ENCODE measurements around the gene NASP. TPM values are rescaled to one million over a fixed set of nuclear protein-coding genes. Genes with fewer than 3 reads are reported as not detected.

NASP gene
- total and polyA plus RNA-seq, 2 of the 4 experiments (the other 2 are of a cell fraction): 56.6 to 124 TPM

- H4K8ac ChIP-seq (ENCODE audit: low read depth in 2 of 2, low read length in 2 of 2): no peak overlapping the region
- TF ChIP-seq MAZ (IDR thresholded peaks at IDR 0.05; ENCODE audit: borderline replicate concordance, low read depth, low read length): no peak
- TF ChIP-seq BHLHE40 (IDR thresholded peaks at IDR 0.05; ENCODE audit: low read depth, low read length): no peak
- no peak for TF ChIP-seq MAFK (IDR thresholded peaks at IDR 0.05; ENCODE audit: low read depth, low read length)
- no peak for TF ChIP-seq POLR2A (IDR thresholded peaks at IDR 0.05; ENCODE audit: low read depth, low read length)
- no peak for TF ChIP-seq RAD21 (IDR thresholded peaks at IDR 0.05; ENCODE audit: low read length)
- no peak for TF ChIP-seq CHD1 (IDR thresholded peaks at IDR 0.05; ENCODE audit: low read depth, low read length)
- TF ChIP-seq MXI1 (IDR thresholded peaks at IDR 0.05; ENCODE audit: borderline replicate concordance, low read depth, low read length): no peak
- no peak for TF ChIP-seq RFX5 (IDR thresholded peaks at IDR 0.05; ENCODE audit: low read depth, low read length)
- TF ChIP-seq, protein P1, sequence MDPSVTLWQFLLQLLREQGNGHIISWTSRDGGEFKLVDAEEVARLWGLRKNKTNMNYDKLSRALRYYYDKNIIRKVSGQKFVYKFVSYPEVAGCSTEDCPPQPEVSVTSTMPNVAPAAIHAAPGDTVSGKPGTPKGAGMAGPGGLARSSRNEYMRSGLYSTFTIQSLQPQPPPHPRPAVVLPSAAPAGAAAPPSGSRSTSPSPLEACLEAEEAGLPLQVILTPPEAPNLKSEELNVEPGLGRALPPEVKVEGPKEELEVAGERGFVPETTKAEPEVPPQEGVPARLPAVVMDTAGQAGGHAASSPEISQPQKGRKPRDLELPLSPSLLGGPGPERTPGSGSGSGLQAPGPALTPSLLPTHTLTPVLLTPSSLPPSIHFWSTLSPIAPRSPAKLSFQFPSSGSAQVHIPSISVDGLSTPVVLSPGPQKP (IDR thresholded peaks at IDR 0.05; ENCODE audit: borderline replicate concordance, low read depth, low read length): no peak
- no peak for TF ChIP-seq CTCF (conservative IDR thresholded peaks at IDR 0.05; ENCODE audit: low read depth, low read length)
- no peak for TF ChIP-seq SMC3 (IDR thresholded peaks at IDR 0.05; ENCODE audit: low read depth, low read length)
- TF ChIP-seq CEBPB (IDR thresholded peaks at IDR 0.05; ENCODE audit: low read depth, low read length): no peak
- TF ChIP-seq NFE2L2 (IDR thresholded peaks at IDR 0.05; ENCODE audit: low read depth, low read length): no peak
- no peak for TF ChIP-seq RCOR1 (IDR thresholded peaks at IDR 0.05; ENCODE audit: insufficient replicate concordance, low read length)
- no peak for TF ChIP-seq FOS (IDR thresholded peaks at IDR 0.05; ENCODE audit: low read depth, low read length)
- TF ChIP-seq, protein P2, sequence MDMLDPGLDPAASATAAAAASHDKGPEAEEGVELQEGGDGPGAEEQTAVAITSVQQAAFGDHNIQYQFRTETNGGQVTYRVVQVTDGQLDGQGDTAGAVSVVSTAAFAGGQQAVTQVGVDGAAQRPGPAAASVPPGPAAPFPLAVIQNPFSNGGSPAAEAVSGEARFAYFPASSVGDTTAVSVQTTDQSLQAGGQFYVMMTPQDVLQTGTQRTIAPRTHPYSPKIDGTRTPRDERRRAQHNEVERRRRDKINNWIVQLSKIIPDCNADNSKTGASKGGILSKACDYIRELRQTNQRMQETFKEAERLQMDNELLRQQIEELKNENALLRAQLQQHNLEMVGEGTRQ (IDR thresholded peaks at IDR 0.05; ENCODE audit: low read depth, low read length): no peak
- H3K9ac ChIP-seq (ENCODE audit: low read depth, low read length): no peak overlapping the region
- WGBS, 2 experiments (ENCODE audit: extremely low coverage in 2 of 2, insufficient read length in 1 of 2): 0% methylated on average over 1 of the region's 5 CpGs; no CpG with 5 or more reads in 1 of the 2 experiments
- H3K9me3 ChIP-seq (ENCODE audit: control insufficient read depth, insufficient read depth, low read length): no peaks in the 10 kb centered on the region
- H2BK15ac ChIP-seq (ENCODE audit: low read depth, low read length): no peak overlapping the region
- H3K14ac ChIP-seq (replicated peaks; ENCODE audit: low read depth, low read length): no peak overlapping the region
- POLR2A ChIA-PET (ENCODE audit: unreplicated experiment): interaction anchor here (1.4 kb wide), 1 partner anchor 45 kb away, joined by 4 read pairs; the partner anchor contains the start of gene PRDX1
- H3K27ac ChIP-seq (ENCODE audit: insufficient read depth, low read length): no peak overlapping the region
- H3K56ac ChIP-seq (ENCODE audit: extremely low read depth, insufficient read depth, low read length): no peak overlapping the region
- H3K9me1 ChIP-seq (ENCODE audit: insufficient read depth, low read length): no peaks in the 10 kb centered on the region
- peaks cover under 1 to 16% of the 10 kb centered on the region in 2 experiments; a peak in 1 of 4 replicates for H3K79me1 ChIP-seq (ENCODE audit: low read depth in 1 of 2, low read length in 2 of 2)
- H2BK20ac ChIP-seq (ENCODE audit: low read depth, low read length): no peak overlapping the region
- no peak overlapping the region for H2BK120ac ChIP-seq (ENCODE audit: low read depth, low read length)
- no peaks in the 10 kb centered on the region; the same call in 1 of the 2 replicates for H4K20me1 ChIP-seq (ENCODE audit: insufficient read depth, low read length)
- no peaks in the 10 kb centered on the region for H3K4me1 ChIP-seq (ENCODE audit: control insufficient read depth, insufficient read depth, low read length)
- no peak overlapping the region for H4K91ac ChIP-seq (ENCODE audit: insufficient read depth, low read depth, low read length)
- peaks cover 43% of the 10 kb centered on the region for H3K36me3 ChIP-seq (ENCODE audit: control insufficient read depth, insufficient read depth, low read length)
- H2AK5ac ChIP-seq (ENCODE audit: low read depth, low read length): no peak overlapping the region
- no peak overlapping the region for H3K4ac ChIP-seq (ENCODE audit: low read depth, low read length)
- H2AK9ac ChIP-seq (replicated peaks; ENCODE audit: low read depth, low read length, poor library complexity): peak overlapping the region; percentile 26
- in situ Hi-C loops (cut with MboI; ENCODE audit: low sequenced_read_pairs) (loop anchor here (5.0 kb wide), 2 partner anchors 49 to 554 kb away; partner anchors contain the start of genes HECTD3 and UROD), dilution Hi-C loops (cut with HindIII; ENCODE audit: low sequenced_read_pairs, unreplicated experiment) (no loop called here), intact Hi-C loops (cut with micrococcal nuclease) (no loop called here)
- H4K5ac ChIP-seq (ENCODE audit: low read depth, low read length): no peak overlapping the region
- no peak overlapping the region for H3K4me3 ChIP-seq (ENCODE audit: insufficient read depth, low read depth, low read length)
- BruUV-seq (replicated peaks): no TSS peak
- H3K4me2 ChIP-seq (ENCODE audit: low read depth, low read length): no peak overlapping the region
- DNase-seq (no peak), ATAC-seq (ENCODE audit: low read depth) (no peak)
- H3K27me3 ChIP-seq (ENCODE audit: control insufficient read depth, insufficient read depth, low read length): no peaks in the 10 kb centered on the region
- H2BK5ac ChIP-seq (ENCODE audit: low read depth, low read length, poor library complexity, severe bottlenecking): no peak overlapping the region
- no peak overlapping the region for H3K23ac ChIP-seq (ENCODE audit: low read depth, low read length)
- CTCF ChIA-PET: interaction anchor here (0.5 kb wide), 2 partner anchors 282 to 288 kb away, joined by 3 to 4 read pairs; no protein-coding TSS in a partner anchor
- no peak overlapping the region for H2AFZ ChIP-seq (replicated peaks; ENCODE audit: low read length, poor library complexity)
- H3K18ac ChIP-seq (ENCODE audit: low read depth, low read length): no peak overlapping the region
Observed at GRCh38 chr1:45566722-45567121, 17.1 kb upstream of the NASP start.
